Neutrophil (primary cell): ENCODE data around the gene GALNTL6.
"Not testable (repeated sequence)": the region's sequence is repeated elsewhere in the genome, so short reads cannot be mapped to it uniquely, and the experiment has no call there.

ENCODE experiments used
- H3K27ac ChIP-seq: fragments of 200-600 bp; sonication (generic); 2 replicates; pipeline ENCODE4 v1.5.1; 2016; ENCODE audit warnings: mild to moderate bottlenecking, moderate library complexity
- H3K27me3 ChIP-seq: fragments of 200-600 bp; sonication (generic); 2 replicates; pipeline ENCODE4 v1.6.0; 2016; ENCODE audit warnings: mild to moderate bottlenecking
- H3K36me3 ChIP-seq: fragments of 200-600 bp; sonication (generic); 2 replicates; pipeline ENCODE4 v1.5.1; 2017
- H3K4me1 ChIP-seq, 2 experiments: fragments of 200-600 bp in 1 of 2; sonication (generic) in 1 of 2; 1 replicate in 1 of 2; 2 replicates in 1 of 2; pipeline versions ENCODE4 v1.5.1 to v1.6.1; 2013 to 2016; ENCODE audit warnings: low read depth in 1 of 2, low read length in 1 of 2, mild to moderate bottlenecking in 1 of 2, moderate library complexity in 1 of 2; ENCODE audit not compliant: control insufficient read depth in 1 of 2, insufficient read depth in 1 of 2
- H3K4me3 ChIP-seq, 2 experiments: fragments of 200-600 bp in 1 of 2; sonication (generic) in 1 of 2; 1 replicate in 1 of 2; 2 replicates in 1 of 2; pipeline ENCODE4 v1.5.1; 2013 to 2016; ENCODE audit warnings: low read depth in 1 of 2, low read length in 1 of 2, mild to moderate bottlenecking in 1 of 2, moderate library complexity in 1 of 2
- H3K9me3 ChIP-seq: fragments of 200-600 bp; sonication (generic); 2 replicates; pipeline ENCODE4 v1.5.1; 2016
- CTCF ChIP-seq: fragments of 200-600 bp; sonication (generic); IDR thresholded peaks from 2 replicates; pipeline ENCODE4 v1.5.1; 2016; ENCODE audit warnings: antibody characterized with exemption

Gene GALNTL6

DNA sequence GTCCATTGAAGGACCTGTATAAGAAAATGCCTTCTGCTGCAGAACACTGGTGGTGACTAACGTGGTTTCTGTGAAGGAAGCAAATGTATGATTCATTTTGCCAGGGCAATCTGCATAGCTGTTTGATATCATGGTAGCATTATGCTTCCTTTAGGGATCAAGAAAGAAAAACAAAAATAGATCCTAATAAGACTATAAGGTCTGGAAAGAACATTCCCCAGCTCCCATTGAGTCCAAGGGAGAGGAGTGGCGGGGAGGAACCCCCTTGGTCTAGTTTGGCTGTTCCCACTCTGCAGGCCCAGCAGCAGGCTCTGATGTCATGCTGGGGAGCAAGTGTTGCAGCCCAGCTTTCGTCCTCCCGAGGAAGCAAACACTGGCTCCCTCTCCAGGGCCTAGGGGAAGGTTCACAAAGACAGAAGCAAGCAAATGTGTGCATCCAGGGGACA, 1200.9 kb downstream of the GALNTL6 start:
- Histone ChIP-seq H3K27me3 (no peaks in the 10 kb centered on the region), H3K27ac (no peak overlapping the region), H3K4me1 (no peaks in the 10 kb centered on the region), H3K4me3 (no peak overlapping the region), H3K36me3 (no peaks in the 10 kb centered on the region), H3K9me3 (no peaks in the 10 kb centered on the region)
- TF ChIP-seq CTCF = no peak

DNA sequence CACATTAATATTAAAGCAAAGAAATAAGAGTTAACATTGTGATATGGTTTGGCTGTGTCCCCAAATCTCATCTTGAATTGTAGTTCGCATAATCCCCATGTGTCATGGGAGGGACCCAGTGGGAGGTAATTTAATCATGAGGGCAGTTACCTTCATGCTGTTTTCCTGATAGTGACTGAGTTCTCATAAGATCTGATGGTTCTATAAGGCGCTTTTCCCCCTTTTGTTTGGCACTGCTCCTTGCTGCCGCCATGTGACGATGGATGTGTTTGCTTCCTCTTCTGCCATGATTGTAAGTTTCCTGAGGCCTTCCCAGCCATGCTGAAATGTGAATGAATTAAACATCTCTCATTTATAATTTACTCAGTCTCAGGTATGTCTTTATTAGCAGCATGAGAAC, 1201.6 kb downstream of the GALNTL6 start:
- Histone ChIP-seq H3K9me3 (no peaks in the 10 kb centered on the region), H3K27me3 (no peaks in the 10 kb centered on the region), H3K27ac (no peak overlapping the region), H3K36me3 (no peaks in the 10 kb centered on the region), H3K4me3 (no peak overlapping the region), H3K4me1 (no peaks in the 10 kb centered on the region)
- TF ChIP-seq CTCF = no peak

- H3K4me3 ChIP-seq = no peak overlapping the region
- TF ChIP-seq CTCF = no peak
Measured at GRCh38 chr4:173017802-173018201, 1204.6 kb downstream of the GALNTL6 start.

DNA sequence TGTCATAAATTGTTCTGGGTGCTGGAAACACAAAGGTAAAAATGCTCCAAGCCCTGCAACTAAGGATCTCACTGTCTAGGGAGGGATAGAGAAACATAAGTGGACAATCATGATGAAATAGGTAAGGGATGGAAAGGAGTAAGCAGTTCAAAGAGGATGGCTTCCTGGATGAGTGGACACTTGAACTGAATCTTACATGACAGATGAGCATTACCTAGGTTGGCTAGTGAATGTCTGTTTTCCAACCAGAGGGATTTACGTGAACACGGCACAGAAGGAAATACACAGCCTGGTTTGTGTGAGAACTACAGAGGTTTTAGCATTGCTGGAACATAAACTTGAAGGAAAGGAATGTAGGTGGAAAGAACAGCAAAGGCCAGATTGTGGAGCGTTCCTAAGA, 1205.2 kb downstream of the GALNTL6 start:
- H3K27me3 ChIP-seq = no peaks in the 10 kb centered on the region
- H3K27ac ChIP-seq = no peak overlapping the region
- no peak overlapping the region for H3K4me3 ChIP-seq
- no peaks in the 10 kb centered on the region for H3K36me3 ChIP-seq
- H3K4me1 ChIP-seq = no peaks in the 10 kb centered on the region
- H3K9me3 ChIP-seq = no peaks in the 10 kb centered on the region
- TF ChIP-seq CTCF = no peak

More at GRCh38 chr4:173017802-173018201, 1204.6 kb downstream of the GALNTL6 start:
- H3K27me3 ChIP-seq = no peaks in the 10 kb centered on the region
- no peaks in the 10 kb centered on the region for H3K4me1 ChIP-seq
- H3K27ac ChIP-seq = no peak overlapping the region
- no peaks in the 10 kb centered on the region for H3K9me3 ChIP-seq
- H3K36me3 ChIP-seq = no peaks in the 10 kb centered on the region

DNA sequence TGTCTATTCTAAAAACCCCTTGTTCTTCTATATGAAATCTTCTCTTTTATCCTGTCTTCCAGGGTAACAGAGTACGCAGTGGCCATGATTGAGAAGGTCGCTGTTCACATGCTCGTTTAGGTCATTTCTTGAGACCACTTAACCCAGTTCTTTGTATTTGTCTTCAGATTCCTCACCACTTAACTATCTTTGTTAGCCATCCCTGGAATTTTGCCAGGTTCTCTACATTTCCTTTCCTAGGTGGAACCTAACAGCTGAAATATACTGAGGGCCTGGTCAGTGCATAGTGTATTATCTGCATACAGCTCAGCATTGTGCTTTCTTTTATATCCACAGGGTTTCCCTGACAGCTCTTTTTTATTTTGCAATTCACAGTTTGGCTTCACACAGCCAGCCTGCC, 1206.5 kb downstream of the GALNTL6 start:
- Histone ChIP-seq H3K9me3 (no peaks in the 10 kb centered on the region), H3K27ac (no peak overlapping the region), H3K4me3 (no peak overlapping the region), H3K4me1 (no peaks in the 10 kb centered on the region), H3K36me3 (no peaks in the 10 kb centered on the region), H3K27me3 (no peaks in the 10 kb centered on the region)
- TF ChIP-seq CTCF = no peak

GRCh38 chr4:173021746-173022573, 1208.8 kb downstream of the GALNTL6 start:
- not testable (repeated sequence) for H3K27me3 ChIP-seq, H3K9me3 ChIP-seq, H3K4me3 ChIP-seq, H3K4me1 ChIP-seq, H3K36me3 ChIP-seq
- peak overlapping the region; percentile 35 for H3K27ac ChIP-seq
